Gastrocnemius medialis (tissue), 4 donors: ENCODE measurements around the gene ALG1L2.
"Not testable (repeated sequence)": the region's sequence is repeated elsewhere in the genome, so short reads cannot be mapped to it uniquely, and the experiment has no call there.

Experiments used
- POLR2A ChIP-seq, 2 donors: fragments of 450-650 bp; IDR thresholded peaks; one replicate each; pipeline ENCODE4 v1.6.1; 2017; ENCODE audit warnings: antibody characterized with exemption in 2 of 2, mild to moderate bottlenecking in 2 of 2, moderate library complexity in 2 of 2
- TF ChIP-seq, protein P1 (sequence below), 5 experiments: fragments of 450-650 bp in 3 of 5; fragments of 200-600 bp in 2 of 5; sonication (generic) in 2 of 5; IDR thresholded peaks in 4 of 5; conservative IDR thresholded peaks in 1 of 5; 1 replicate in 4 of 5; 2 replicates in 1 of 5; pipeline ENCODE4 v1.5.1; 2016 to 2019; ENCODE audit warnings: antibody characterized with exemption in 5 of 5, mild to moderate bottlenecking in 3 of 5, moderate library complexity in 3 of 5

- TF ChIP-seq, protein P1, sequence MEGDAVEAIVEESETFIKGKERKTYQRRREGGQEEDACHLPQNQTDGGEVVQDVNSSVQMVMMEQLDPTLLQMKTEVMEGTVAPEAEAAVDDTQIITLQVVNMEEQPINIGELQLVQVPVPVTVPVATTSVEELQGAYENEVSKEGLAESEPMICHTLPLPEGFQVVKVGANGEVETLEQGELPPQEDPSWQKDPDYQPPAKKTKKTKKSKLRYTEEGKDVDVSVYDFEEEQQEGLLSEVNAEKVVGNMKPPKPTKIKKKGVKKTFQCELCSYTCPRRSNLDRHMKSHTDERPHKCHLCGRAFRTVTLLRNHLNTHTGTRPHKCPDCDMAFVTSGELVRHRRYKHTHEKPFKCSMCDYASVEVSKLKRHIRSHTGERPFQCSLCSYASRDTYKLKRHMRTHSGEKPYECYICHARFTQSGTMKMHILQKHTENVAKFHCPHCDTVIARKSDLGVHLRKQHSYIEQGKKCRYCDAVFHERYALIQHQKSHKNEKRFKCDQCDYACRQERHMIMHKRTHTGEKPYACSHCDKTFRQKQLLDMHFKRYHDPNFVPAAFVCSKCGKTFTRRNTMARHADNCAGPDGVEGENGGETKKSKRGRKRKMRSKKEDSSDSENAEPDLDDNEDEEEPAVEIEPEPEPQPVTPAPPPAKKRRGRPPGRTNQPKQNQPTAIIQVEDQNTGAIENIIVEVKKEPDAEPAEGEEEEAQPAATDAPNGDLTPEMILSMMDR (IDR thresholded peaks at IDR 0.05 in 4 of 5, conservative IDR thresholded peaks at IDR 0.05 in 1 of 5) = not testable (repeated sequence)
- not testable (repeated sequence) for TF ChIP-seq POLR2A (IDR thresholded peaks at IDR 0.05)
Observed at GRCh38 chr3:130112748-130113073, 31.1 kb downstream of the ALG1L2 start.
